Right atrium auricular region (tissue), 2 donors: ENCODE results near the gene FAM3B. TPM values are rescaled to one million over a fixed set of nuclear protein-coding genes. Genes with fewer than 3 reads are reported as not detected.

Source experiments
- DNase-seq: peaks from one replicate; pipeline ENCODE4 v3.0.0-alpha.2; 2019; ENCODE audit warnings: low spot score
- H3K27ac ChIP-seq, 2 donors: fragments of 200-600 bp; sonication (generic); 1 replicate in 1 of 2; 2 replicates in 1 of 2; pipeline ENCODE4 v1.5.1; 2016 to 2019
- H3K27me3 ChIP-seq, 2 donors: fragments of 200-600 bp; sonication (generic); one replicate each; pipeline versions ENCODE4 v1.5.1 to v1.6.0; 2017 to 2019
- H3K36me3 ChIP-seq: fragments of 200-600 bp; sonication (generic); one replicate; pipeline ENCODE4 v1.5.1; 2016
- H3K4me1 ChIP-seq, 2 donors: fragments of 200-600 bp; sonication (generic); one replicate each; pipeline versions ENCODE4 v1.5.1 to v1.6.0; 2017 to 2019
- H3K4me3 ChIP-seq, 2 donors: fragments of 200-600 bp; sonication (generic); 1 replicate in 1 of 2; 2 replicates in 1 of 2; pipeline ENCODE4 v1.5.1; 2017 to 2019; ENCODE audit warnings: mild to moderate bottlenecking in 1 of 2, moderate library complexity in 1 of 2
- H3K9me3 ChIP-seq, 2 donors: fragments of 200-600 bp; sonication (generic); one replicate each; pipeline ENCODE4 v1.5.1; 2019
- total RNA-seq, 2 donors: library from RNA; depleted of rRNA; stranded (reverse); fragments of >200 nt; gene quantifications; one replicate each; pipeline ENCODE4 v1.1.0, GENCODE V29; 2016
- TF ChIP-seq, protein P1 (sequence below), 2 donors: fragments of 200-600 bp; sonication (generic); IDR thresholded peaks; one replicate each; pipeline ENCODE4 v1.5.1; 2019; ENCODE audit warnings: antibody characterized with exemption in 2 of 2

The FAM3B gene
- total RNA-seq, 2 donors from 2014 or later: not detected

DNA sequence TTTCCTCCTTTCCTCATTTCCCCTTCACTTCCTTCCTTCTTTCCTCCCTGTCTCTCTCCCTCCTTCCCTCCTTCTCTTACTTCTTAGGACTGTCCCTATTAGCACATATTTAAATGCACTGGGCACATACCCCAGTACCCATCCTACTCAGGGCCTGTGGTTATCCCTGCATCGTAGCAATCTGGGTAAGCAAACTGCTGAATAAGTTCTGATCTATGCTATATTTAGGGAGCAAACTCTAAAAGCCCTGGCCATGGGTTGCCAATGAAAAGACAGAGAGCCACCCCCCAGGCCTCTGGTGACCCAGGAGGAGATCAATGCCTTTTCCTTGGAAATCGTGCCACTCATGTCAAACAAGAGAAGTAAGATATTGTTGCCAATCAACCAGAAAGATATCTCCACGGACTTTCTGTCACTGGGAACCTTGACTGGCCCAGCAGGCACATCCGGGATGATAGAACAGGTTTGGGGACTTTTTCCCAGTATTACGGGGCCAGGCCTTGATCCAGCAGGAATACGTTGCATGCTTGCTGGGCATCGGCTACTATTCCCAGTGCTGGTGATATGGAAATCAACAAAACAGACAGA lies 5.4 kb downstream of the FAM3B start:
- Histone ChIP-seq H3K27ac (no peak overlapping the region), H3K4me3 (no peak overlapping the region), H3K27me3 (no peaks in the 10 kb centered on the region), H3K4me1 (peaks cover 0 to 1% of the 10 kb centered on the region in 2 donors), H3K36me3 (no peaks in the 10 kb centered on the region), H3K9me3 (no peaks in the 10 kb centered on the region)
- no peak for DNase-seq
- TF ChIP-seq, protein P1, sequence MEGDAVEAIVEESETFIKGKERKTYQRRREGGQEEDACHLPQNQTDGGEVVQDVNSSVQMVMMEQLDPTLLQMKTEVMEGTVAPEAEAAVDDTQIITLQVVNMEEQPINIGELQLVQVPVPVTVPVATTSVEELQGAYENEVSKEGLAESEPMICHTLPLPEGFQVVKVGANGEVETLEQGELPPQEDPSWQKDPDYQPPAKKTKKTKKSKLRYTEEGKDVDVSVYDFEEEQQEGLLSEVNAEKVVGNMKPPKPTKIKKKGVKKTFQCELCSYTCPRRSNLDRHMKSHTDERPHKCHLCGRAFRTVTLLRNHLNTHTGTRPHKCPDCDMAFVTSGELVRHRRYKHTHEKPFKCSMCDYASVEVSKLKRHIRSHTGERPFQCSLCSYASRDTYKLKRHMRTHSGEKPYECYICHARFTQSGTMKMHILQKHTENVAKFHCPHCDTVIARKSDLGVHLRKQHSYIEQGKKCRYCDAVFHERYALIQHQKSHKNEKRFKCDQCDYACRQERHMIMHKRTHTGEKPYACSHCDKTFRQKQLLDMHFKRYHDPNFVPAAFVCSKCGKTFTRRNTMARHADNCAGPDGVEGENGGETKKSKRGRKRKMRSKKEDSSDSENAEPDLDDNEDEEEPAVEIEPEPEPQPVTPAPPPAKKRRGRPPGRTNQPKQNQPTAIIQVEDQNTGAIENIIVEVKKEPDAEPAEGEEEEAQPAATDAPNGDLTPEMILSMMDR (IDR thresholded peaks at IDR 0.05): no peak

DNA sequence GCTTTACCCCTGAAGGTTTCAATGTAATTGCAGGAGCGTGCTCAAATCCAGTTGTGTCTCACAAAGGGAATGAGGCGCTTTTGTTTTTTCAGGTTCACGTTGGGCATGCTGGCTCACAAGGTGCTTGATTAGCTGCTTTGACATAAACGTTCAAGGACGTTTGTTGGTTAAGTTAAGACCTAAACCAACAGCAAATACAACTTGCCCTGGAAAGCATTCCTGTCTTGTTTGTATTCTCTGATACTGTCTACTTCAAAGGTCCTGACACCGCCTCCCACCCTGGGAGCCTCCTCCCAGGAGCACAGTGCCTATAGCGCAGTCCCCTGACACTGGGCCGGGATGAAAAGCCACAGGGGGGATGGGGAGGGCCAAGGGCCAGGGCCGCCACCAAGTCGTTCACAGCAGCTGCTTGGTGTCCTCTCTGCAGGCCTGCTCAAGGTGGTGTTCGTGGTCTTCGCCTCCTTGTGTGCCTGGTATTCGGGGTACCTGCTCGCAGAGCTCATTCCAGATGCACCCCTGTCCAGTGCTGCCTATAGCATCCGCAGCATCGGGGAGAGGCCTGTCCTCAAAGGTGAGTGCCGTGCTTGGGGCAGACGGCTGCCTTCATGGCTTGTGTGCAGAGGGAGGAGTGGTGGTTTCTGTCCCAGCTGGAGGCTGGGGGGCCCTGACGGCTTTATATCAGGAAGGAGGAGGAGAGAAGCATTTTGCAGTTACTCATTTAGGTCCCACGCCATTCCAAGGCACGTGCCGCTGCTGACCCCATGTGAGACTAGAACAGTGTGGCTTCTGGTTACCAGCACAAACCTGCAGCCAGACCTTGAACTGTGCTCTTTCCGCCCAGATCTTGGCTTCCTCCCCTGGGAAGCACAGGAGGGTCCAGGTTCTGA lies 6.1 kb downstream of the FAM3B start:
- H3K36me3 ChIP-seq: no peaks in the 10 kb centered on the region
- TF ChIP-seq, protein P1 (IDR thresholded peaks at IDR 0.05): no peak
- DNase-seq: no peak
- no peaks in the 10 kb centered on the region for H3K27me3 ChIP-seq
- H3K9me3 ChIP-seq: no peaks in the 10 kb centered on the region
- no peaks in the 10 kb centered on the region for H3K4me1 ChIP-seq
- no peak overlapping the region for H3K4me3 ChIP-seq
- H3K27ac ChIP-seq: no peak overlapping the region

DNA sequence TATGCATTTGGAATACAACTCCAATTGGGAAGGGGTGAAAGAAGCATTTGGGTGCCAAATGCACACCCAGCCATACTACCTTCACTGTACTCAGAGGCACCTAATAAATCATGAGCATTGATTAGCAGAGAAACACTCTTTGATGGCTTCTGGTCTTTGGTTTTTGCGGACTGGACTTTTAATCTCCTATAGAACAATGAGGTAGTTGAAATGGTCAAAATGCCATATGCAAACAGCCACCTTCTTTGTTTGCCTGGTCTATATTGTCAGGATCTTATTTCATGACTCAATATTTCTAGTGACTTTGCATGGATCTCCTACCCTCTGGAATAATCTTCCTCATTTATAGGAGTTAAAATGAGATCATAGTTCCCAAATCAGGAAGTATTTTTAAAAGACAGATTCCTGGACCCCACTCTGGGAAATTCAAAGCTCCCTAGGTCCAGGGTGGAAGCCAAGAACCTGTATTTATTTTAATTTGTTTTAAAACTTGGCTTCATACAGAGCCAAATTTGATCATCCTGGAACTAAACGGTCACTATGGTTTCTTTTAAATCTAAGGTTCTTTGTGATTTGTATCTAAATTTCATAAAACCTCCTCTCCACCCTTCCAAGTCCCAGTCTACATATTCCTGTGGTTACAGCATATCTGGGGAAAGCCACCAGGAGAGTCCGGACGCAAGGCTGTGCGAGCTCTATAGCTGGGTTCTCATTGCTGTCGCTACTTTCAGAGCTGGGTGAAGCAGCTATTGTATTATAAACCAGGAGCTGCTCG lies 8.7 kb downstream of the FAM3B start:
- Histone ChIP-seq H3K27me3 (no peaks in the 10 kb centered on the region), H3K27ac (no peak overlapping the region), H3K36me3 (no peaks in the 10 kb centered on the region), H3K4me3 (no peak overlapping the region), H3K9me3 (no peaks in the 10 kb centered on the region), H3K4me1 (no peaks in the 10 kb centered on the region)
- TF ChIP-seq, protein P1 (IDR thresholded peaks at IDR 0.05): no peak
- no peak for DNase-seq

DNA sequence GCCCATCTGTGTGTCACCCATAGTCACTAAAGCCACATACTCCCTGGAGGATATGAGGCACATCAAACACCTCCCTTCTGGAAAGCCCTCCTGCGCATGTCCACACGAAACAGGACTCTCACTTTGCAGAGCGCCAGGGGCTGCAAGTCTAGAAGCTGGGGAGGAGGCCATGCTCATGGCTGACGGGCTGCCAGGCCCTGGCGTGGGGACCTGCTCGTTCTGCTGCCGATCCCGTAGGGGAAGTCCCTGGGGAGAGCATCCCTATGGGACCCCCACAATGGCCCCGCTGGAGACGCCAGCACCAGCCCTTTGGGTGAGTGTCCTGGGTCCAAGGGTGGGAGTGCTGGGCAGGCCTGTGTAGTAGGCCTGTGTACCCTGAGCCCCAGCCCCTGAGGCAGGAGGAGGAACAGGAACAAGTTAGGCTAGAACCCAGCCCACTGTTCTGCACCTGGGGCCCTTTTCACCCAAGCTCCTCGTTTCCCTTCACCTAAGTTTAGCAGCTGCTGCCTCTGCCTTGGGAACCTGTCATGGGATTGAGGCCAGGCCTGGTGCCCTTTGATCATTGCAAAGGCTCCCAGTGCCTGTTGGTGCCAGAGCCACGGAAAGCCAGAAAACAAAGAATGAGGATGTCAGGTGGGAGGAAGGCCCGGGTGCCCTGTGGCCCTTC lies 9.9 kb downstream of the FAM3B start:
- no peak for DNase-seq
- Histone ChIP-seq H3K36me3 (no peaks in the 10 kb centered on the region), H3K27ac (no peak overlapping the region), H3K27me3 (no peaks in the 10 kb centered on the region), H3K4me1 (no peaks in the 10 kb centered on the region), H3K9me3 (no peaks in the 10 kb centered on the region), H3K4me3 (no peak overlapping the region)
- TF ChIP-seq, protein P1 (IDR thresholded peaks at IDR 0.05): no peak

DNA sequence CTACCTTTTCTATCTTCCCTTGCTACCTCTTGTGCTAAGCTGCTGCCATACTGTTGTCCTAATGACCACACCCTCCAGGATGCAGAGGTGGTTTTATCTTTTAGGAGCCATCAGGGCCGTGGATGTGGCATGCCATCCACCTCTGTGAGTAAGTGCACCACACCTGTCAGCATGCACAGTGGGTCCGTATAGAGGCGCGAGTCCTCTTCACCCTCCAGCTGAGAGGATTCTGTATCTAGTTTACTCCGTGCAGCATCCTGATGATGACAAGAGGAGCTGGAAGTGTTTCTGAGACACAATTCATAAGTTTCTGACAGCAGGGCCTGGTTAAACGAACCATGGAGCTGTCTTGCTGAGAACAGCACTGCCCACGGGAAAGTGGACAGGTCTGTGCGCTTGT lies 11.2 kb downstream of the FAM3B start:
- H3K9me3 ChIP-seq: no peaks in the 10 kb centered on the region

More for the DNA sequence above, 11.2 kb downstream of the FAM3B start:
- no peak for DNase-seq
- Histone ChIP-seq H3K36me3 (no peaks in the 10 kb centered on the region), H3K4me1 (no peaks in the 10 kb centered on the region), H3K27me3 (no peaks in the 10 kb centered on the region), H3K27ac (no peak overlapping the region), H3K4me3 (no peak overlapping the region)
- TF ChIP-seq, protein P1 (IDR thresholded peaks at IDR 0.05): no peak
